H4 (cell line): ENCODE data around the gene SYMPK. TPM values are rescaled to one million over a fixed set of nuclear protein-coding genes. Genes with fewer than 3 reads are reported as not detected.

Experiments
- DNase-seq: peaks from one replicate; pipeline ENCODE4 v3.0.0-alpha.2; 2015; ENCODE audit warnings: low spot score
- total RNA-seq: library from RNA; depleted of rRNA; stranded (reverse); fragments of >200 nt; shearing (Covaris generic); gene quantifications from 2 replicates; pipeline ENCODE4 v1.2.3, GENCODE V29; 2014

The SYMPK gene
- total RNA-seq, 1 experiment from 2014 or later = 17.7 TPM

DNA sequence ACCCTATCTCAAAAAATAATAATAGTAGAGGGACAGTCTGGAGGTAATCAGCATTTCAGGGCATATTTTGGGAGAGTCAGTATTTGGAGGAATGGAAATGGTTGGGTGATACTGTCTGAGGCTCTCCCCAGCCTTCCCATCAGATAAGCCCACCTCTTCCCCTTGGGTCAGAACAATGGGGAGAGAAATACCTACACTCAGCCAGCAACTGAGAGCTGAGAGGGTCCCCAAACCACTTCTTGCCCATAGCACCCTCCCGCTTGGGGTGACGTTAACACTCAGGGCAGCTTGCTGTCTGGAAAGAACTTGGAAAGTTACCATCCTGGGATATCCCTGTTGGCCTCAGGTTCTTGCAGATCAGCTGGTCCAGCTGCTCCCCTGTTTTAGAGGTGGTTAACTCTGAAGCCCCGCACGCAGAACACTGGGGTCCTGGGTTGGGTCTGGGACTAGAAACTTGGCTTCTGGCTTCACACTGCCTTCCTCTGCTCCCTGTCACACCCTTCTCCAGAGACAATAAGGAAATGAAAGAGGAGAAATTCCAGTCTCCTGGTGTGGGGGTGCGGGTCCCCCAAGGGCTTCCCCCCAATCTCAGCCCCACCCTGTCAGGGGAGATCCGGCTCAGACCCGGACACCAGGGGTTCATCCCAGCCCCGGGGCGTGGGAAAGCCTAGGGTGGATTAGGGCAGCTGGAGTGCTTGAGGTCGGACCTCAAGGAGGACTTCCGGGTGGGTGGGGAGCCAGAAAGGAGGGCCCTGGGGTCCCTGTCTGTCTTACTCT is 3.6 kb upstream of the SYMPK start:
- no peak for DNase-seq

DNA sequence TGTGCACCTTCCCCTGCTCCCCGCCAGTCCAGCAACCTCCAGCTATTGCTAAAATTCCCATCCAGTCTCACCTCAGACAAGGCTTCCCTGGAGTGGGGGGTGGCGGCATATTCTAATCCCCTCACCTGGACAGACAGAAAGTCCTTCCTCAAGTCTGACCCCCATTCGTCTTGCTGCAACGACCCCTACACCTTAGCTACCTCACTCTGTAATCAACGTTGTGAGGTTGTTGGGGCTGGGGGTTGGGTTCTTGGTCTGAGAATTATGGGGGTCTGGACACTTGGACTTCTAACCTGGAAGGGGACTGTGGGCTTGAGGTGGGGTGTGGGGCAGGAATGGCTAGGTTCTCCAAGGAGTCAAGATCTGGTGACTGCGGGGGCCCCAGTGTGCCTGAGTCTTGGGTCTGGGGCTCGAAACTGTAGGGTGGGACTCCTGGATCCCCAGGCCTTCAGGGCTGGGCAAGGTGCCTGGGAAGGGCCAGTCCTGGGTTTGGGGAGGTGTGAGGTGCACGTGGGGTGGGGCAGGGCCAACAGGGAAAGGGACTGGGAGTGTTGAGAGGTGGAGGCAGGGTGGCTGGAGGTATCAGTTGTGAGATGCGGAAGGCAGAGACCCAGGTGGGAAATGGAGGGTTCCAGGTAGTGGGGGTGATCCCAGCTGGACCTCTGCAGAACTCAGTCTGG is 2.5 kb upstream of the SYMPK start:
- no peak for DNase-seq

GRCh38 chr19:45864629-45865082 is 1.7 kb upstream of the SYMPK start:
- no peak for DNase-seq

- no peak for DNase-seq
Observed at GRCh38 chr19:45863840-45864628, 1.1 kb upstream of the SYMPK start, which contains the start of gene FOXA3. Gene FOXA3, plus strand, starts transcription at chr19:45864326. Its CDS starts 131 bp downstream, at chr19:45864457.

- DNase-seq = no peak
Observed at GRCh38 chr19:45863335-45863839, 440 bp upstream of the SYMPK start.

DNA sequence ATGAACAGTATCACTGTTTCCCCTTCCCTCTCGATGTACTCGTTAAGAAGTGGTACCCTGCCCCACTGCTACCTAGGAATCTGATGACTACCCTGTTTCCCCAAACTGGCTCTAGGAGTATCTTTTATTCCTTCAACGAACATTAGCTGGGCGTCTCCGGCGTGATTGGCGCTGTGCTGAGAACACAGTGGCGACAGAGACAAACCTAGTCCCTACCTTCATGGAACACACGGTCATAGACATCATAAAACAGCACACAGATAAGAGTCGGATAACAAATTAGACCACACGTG is 730 bp downstream of the SYMPK start:
- no peak for DNase-seq

GRCh38 chr19:45860359-45861259 is 2.3 kb downstream of the SYMPK start:
- DNase-seq = no peak

GRCh38 chr19:45854167-45854778 is 8.7 kb downstream of the SYMPK start:
- no peak for DNase-seq

DNA sequence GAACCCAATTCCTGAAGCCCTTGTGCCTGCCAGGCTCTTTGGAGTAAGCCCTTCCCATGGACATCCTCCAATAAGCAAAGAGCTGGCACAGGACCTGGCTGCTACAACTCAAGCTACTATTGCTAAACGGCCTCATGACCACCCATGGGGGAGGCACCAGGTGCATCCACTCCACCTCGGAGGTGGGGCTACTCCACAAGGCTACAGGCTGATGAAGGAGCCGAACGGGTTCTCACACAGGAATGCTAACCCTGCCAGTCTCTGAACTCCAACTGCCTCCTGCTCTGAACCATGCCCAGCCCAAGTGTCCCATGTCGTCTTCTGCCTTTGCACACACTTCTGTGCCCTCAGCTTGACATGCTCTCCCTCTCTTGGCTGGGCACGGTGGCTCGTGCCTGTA is 10.0 kb downstream of the SYMPK start:
- no peak for DNase-seq

GRCh38 chr19:45852145-45852750 is 10.7 kb downstream of the SYMPK start:
- DNase-seq = no peak

DNA sequence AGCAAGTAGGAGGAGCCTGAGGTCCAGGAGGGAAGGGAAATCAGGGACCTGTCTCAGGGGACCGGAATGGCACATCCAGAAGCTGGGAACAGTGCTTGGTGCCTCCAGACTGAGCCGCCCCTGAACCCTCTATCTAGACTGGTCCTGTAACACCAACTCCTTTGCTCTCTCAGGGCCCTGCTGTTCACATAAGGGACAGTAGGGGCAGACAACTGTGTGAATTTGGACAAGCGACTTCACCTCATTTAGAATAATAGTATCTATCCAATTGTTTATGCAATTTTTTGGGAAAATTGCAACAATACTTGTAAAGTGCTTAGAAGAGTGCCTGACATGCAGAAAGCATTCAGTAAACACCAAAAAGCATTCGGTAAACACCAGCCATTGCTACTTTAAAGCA is 14.0 kb downstream of the SYMPK start:
- DNase-seq = no peak

DNA sequence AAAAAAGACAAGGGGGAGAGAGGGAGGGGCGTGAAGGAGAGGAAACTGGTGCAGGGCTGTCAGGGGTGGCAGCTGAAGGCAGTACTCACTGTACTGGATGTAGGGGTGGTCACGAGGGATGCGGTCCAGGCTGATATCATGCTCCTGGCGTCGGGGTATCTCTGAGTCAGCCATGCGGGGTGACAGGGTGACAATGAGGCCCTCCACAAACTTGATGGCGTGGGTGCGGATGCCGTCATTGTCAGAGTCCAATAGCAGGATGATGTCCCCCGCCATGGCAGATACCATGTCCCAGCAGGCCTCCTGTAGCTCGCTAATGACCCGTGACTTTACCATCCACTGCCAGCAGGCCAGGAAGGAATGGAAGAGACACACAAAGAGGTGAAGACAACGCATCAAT is 15.3 kb downstream of the SYMPK start:
- no peak for DNase-seq

GRCh38 chr19:45842198-45842597 is 20.7 kb downstream of the SYMPK start:
- DNase-seq = no peak

GRCh38 chr19:45834970-45835369 is 28.0 kb downstream of the SYMPK start:
- DNase-seq = no peak

DNA sequence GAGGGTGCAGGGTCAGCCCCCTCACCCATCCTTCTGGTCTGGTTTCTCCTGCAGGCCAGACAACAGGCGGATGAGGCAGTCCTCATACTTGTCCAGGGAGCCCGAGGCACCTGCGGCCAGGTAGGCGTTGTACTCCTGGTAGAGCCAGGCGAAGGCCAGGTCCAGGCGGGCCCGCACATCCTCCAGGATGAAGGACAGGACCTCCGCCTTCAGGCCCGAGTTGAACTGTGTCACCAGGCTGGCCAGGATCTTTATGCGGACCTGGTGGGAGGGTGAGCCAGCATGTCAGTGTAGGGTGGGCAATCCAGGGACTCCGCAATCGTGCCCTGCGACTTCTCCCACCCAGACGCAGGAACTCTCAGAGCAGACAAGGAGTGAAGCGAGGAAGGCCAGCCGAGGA is 34.0 kb downstream of the SYMPK start:
- DNase-seq = no peak

- DNase-seq = no peak
Observed at GRCh38 chr19:45828523-45828922, 34.4 kb downstream of the SYMPK start.

DNA sequence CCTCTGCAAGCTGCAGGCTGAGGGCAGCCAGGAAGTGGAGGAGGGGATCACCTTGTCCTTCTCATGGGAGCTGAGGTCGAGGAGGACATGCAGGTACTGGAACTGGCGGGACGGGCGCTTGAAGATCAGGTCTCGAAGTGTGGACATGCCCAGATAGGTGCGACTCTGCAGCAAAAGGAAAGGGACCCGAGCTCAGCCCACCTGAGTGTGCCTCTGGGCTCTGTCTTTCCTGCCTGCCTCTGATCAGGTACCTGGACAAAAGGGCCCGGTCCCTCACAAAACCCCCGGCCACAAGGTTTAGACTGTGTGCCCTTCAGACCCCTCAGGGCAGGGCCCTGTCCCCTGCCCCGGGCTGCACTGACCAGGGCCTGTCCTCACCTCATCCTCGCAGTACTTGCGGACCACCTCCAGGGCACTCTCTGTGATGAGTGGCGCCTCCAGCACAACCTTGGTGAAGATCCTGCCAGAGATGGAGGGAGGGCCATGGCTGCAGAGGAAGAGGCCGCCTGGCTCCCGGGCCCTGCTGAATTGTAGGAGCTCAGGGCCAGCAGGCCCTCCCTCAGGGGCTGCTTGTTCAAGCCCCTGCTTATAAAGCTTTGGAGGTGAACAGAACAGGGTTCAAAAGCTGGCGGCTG is 35.4 kb downstream of the SYMPK start:
- no peak for DNase-seq

- DNase-seq = no peak
Observed at GRCh38 chr19:45826934-45827333, 36.0 kb downstream of the SYMPK start.

DNA sequence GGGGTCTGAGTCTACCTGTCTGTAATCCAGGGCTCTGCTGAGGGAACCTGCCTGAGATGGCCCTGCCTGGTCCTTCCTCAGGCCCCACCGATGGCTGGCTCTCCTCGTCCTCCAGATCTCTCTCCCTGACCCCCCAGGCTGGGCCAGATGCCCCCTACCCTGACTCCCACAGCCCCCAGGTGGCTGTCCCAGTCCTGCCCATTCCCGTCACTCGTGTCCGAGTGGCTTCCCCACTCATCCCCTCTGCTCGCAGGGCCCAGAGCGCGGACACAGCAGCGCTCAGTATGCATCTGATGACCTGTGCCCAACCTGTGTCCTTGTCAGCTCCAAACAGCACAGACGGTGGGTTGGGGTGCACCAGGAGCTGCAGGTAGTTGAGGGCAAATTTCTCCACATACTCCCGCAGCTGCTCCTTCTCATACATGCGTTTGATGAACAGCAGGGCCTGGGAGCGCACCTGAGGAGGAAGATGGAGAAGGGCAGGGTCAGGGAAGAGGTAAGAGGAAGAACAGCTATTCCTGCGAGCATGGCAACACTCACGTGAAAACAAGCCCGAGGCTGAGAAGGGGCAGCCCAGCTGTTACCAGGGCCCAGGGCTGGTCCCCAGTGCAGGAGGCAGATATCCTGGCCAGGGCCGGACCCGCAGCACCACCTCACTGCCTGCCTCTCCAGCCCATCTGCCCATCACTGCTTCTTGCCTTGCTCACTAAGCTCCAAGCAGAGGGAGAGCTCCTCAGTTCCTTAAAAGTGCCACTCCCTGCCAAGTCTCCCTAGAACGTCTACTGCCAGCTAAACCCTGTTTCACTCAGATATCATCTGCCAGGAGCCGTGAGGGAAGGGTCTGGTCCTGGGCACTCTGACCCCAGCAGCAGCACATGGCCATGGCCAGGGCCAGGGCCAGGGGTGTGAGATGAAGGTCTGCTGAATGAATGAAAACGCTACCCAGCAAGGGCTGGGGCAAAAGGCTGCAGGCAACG is 36.7 kb downstream of the SYMPK start:
- DNase-seq = no peak
